Uterus (tissue), 4 donors: ENCODE measurements around the gene DCHS2. TPM values are rescaled to one million over a fixed set of nuclear protein-coding genes. Genes with fewer than 3 reads are reported as not detected.

Experiments
- DNase-seq, 2 donors: peaks; one replicate each; pipeline ENCODE4 v3.0.0-alpha.2; 2019 to 2020
- H3K27ac ChIP-seq, 2 donors: fragments of 200-600 bp; sonication (generic); 1 replicate in 1 of 2; 2 replicates in 1 of 2; pipeline ENCODE4 v1.5.1; 2016 to 2018
- H3K27me3 ChIP-seq, 2 donors: fragments of 200-600 bp; sonication (generic); one replicate each; pipeline ENCODE4 v1.5.1; 2018 to 2019; ENCODE audit warnings: control low read depth in 1 of 2
- H3K36me3 ChIP-seq, 2 donors: fragments of 200-600 bp; sonication (generic); one replicate each; pipeline ENCODE4 v1.5.1; 2019; ENCODE audit warnings: control low read depth in 1 of 2
- H3K4me1 ChIP-seq, 2 donors: fragments of 200-600 bp; sonication (generic); one replicate each; pipeline ENCODE4 v1.5.1; 2018 to 2019; ENCODE audit warnings: control low read depth in 1 of 2
- H3K4me3 ChIP-seq, 2 donors: fragments of 200-600 bp; sonication (generic); 1 replicate in 1 of 2; 2 replicates in 1 of 2; pipeline ENCODE4 v1.5.1; 2018 to 2019; ENCODE audit warnings: mild to moderate bottlenecking in 1 of 2
- H3K9me3 ChIP-seq, 2 donors: fragments of 200-600 bp; sonication (generic); one replicate each; pipeline ENCODE4 v1.5.1; 2019; ENCODE audit warnings: control low read depth in 1 of 2
- POLR2A ChIP-seq, 2 donors: fragments of 450-650 bp; IDR thresholded peaks; one replicate each; pipeline ENCODE4 v1.6.1; 2016; ENCODE audit warnings: antibody characterized with exemption in 2 of 2, mild to moderate bottlenecking in 1 of 2, moderate library complexity in 1 of 2
- intact Hi-C: fragments of 100-400 bp; cut with DNase I; formaldehyde crosslinking; loops from one replicate; pipeline ENCODE4 v1.15.1; 2023; ENCODE audit warnings: low total_unique reads
- total RNA-seq, 4 donors: library from RNA; depleted of rRNA in 3 of 4; stranded (reverse); fragments of >200 nt in 3 of 4; gene quantifications; one replicate each; pipeline versions ENCODE4 v1.1.0 to v1.2.4, GENCODE V29; 2014 to 2023
- TF ChIP-seq, protein P1 (sequence below), 4 experiments: fragments of 200-600 bp in 2 of 4; fragments of 450-650 bp in 2 of 4; sonication (generic) in 2 of 4; IDR thresholded peaks; one replicate each; pipeline ENCODE4 v1.5.1; 2016 to 2019; ENCODE audit warnings: antibody characterized with exemption in 4 of 4, mild to moderate bottlenecking in 2 of 4, moderate library complexity in 1 of 4
- donor health status: DM: yes; HTN: yes; CAD: no.

DCHS2 gene
- total RNA-seq, 4 donors from 2014 or later: 10.6 to 51.4 (median 17.5) TPM

- Histone ChIP-seq H3K27me3 (no peaks in the 10 kb centered on the region), H3K4me1 (no peaks in the 10 kb centered on the region), H3K36me3 (no peaks in the 10 kb centered on the region), H3K9me3 (no peaks in the 10 kb centered on the region), H3K4me3 (no peak overlapping the region), H3K27ac (no peak overlapping the region)
- TF ChIP-seq POLR2A (IDR thresholded peaks at IDR 0.05): no peak
- TF ChIP-seq, protein P1, sequence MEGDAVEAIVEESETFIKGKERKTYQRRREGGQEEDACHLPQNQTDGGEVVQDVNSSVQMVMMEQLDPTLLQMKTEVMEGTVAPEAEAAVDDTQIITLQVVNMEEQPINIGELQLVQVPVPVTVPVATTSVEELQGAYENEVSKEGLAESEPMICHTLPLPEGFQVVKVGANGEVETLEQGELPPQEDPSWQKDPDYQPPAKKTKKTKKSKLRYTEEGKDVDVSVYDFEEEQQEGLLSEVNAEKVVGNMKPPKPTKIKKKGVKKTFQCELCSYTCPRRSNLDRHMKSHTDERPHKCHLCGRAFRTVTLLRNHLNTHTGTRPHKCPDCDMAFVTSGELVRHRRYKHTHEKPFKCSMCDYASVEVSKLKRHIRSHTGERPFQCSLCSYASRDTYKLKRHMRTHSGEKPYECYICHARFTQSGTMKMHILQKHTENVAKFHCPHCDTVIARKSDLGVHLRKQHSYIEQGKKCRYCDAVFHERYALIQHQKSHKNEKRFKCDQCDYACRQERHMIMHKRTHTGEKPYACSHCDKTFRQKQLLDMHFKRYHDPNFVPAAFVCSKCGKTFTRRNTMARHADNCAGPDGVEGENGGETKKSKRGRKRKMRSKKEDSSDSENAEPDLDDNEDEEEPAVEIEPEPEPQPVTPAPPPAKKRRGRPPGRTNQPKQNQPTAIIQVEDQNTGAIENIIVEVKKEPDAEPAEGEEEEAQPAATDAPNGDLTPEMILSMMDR (IDR thresholded peaks at IDR 0.05): no peak
- intact Hi-C loops: no loop called here
- DNase-seq: no peak
Measured at GRCh38 chr4:154466336-154466735, 25.3 kb downstream of the DCHS2 start.

- no peak overlapping the region for H3K27ac ChIP-seq
- no peaks in the 10 kb centered on the region for H3K36me3 ChIP-seq
- no peaks in the 10 kb centered on the region for H3K4me1 ChIP-seq
- TF ChIP-seq, protein P1 (IDR thresholded peaks at IDR 0.05): no peak
- no peak for DNase-seq
- no peak overlapping the region for H3K4me3 ChIP-seq
- intact Hi-C loops: no loop called here
- H3K9me3 ChIP-seq: no peaks in the 10 kb centered on the region
- H3K27me3 ChIP-seq: no peaks in the 10 kb centered on the region
Measured at GRCh38 chr4:154465085-154465484, 26.5 kb downstream of the DCHS2 start.

- intact Hi-C loops: no loop called here
- Histone ChIP-seq H3K36me3 (no peaks in the 10 kb centered on the region), H3K4me1 (no peaks in the 10 kb centered on the region), H3K9me3 (no peaks in the 10 kb centered on the region), H3K4me3 (no peak overlapping the region), H3K27me3 (no peaks in the 10 kb centered on the region), H3K27ac (no peak overlapping the region)
- no peak for DNase-seq
- no peak for TF ChIP-seq POLR2A (IDR thresholded peaks at IDR 0.05)
- TF ChIP-seq, protein P1 (IDR thresholded peaks at IDR 0.05): no peak
Measured at GRCh38 chr4:154464654-154465053, 26.9 kb downstream of the DCHS2 start.

DNA sequence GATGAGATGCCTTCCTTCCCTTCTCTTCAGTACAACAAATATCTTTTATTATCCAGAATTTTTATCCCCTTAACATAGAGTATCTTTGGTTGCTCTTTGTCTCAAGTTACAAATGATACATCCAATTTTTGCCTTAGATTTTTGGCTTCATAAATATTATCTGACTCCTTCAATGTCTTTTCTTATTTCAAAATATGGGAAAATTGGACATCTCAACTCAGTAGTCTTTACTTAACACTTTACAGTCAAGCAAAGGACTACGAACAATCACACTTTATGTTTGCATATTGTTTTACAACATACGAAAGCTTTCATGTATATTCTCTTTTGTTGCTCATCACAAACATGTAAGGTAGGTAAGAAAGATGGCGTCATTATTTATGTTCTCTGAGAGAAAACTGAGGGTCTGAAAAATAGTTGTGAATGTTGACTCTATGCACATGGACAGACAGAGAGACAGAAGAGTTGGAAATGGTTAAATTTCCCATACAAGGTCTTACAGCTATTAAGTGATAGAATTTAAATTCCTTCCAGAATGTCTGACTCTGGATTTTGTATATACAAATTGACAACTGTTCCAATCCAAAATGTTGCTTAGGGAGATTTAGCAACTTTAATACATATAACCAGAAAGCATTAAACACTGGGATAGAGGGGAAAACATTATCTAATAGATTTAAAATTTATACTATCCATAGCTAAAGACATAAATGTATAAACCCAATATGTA, 29.4 kb downstream of the DCHS2 start:
- H3K4me3 ChIP-seq: no peak overlapping the region
- H3K9me3 ChIP-seq: no peaks in the 10 kb centered on the region
- H3K36me3 ChIP-seq: no peaks in the 10 kb centered on the region
- TF ChIP-seq, protein P1 (IDR thresholded peaks at IDR 0.05): no peak
- TF ChIP-seq POLR2A (IDR thresholded peaks at IDR 0.05): no peak
- DNase-seq: no peak
- H3K4me1 ChIP-seq: no peaks in the 10 kb centered on the region
- intact Hi-C loops: no loop called here
- H3K27me3 ChIP-seq: no peaks in the 10 kb centered on the region
- H3K27ac ChIP-seq: no peak overlapping the region

GRCh38 chr4:154457471-154457870, 34.1 kb downstream of the DCHS2 start:
- Histone ChIP-seq H3K4me3 (no peak overlapping the region), H3K27ac (no peak overlapping the region), H3K4me1 (no peaks in the 10 kb centered on the region), H3K27me3 (no peaks in the 10 kb centered on the region), H3K36me3 (no peaks in the 10 kb centered on the region), H3K9me3 (no peaks in the 10 kb centered on the region)
- intact Hi-C loops: no loop called here
- no peak for DNase-seq
- TF ChIP-seq POLR2A (IDR thresholded peaks at IDR 0.05): no peak
- TF ChIP-seq, protein P1 (IDR thresholded peaks at IDR 0.05): no peak
